Liver (tissue), 3 donors: ENCODE data around the gene SLC14A1.

Experiments used
- FOXA1 ChIP-seq: IDR thresholded peaks from 2 replicates; pipeline ENCODE4 v1.6.1; 2016; ENCODE audit warnings: antibody characterized with exemption
- GABPA ChIP-seq, 2 donors: IDR thresholded peaks in 1 of 2; conservative IDR thresholded peaks in 1 of 2; 2 replicates each; pipeline ENCODE4 v1.6.1; 2016; ENCODE audit warnings: antibody characterized with exemption in 2 of 2, mild to moderate bottlenecking in 1 of 2, moderate library complexity in 1 of 2
- HNF4G ChIP-seq: IDR thresholded peaks from 2 replicates; pipeline ENCODE4 v1.6.1; 2016; ENCODE audit warnings: antibody characterized with exemption
- RAD21 ChIP-seq, 2 donors: IDR thresholded peaks; 2 replicates each; pipeline ENCODE4 v1.6.1; 2016; ENCODE audit warnings: antibody characterized with exemption in 2 of 2, mild to moderate bottlenecking in 2 of 2
- TAF1 ChIP-seq: conservative IDR thresholded peaks from 2 replicates; pipeline ENCODE4 v1.6.1; 2016; ENCODE audit warnings: antibody characterized with exemption, mild to moderate bottlenecking
- TF ChIP-seq, protein P1 (sequence below): fragments of 150-350 bp; IDR thresholded peaks from 2 replicates; pipeline ENCODE4 v1.5.1; 2017; ENCODE audit warnings: improper control_type of control experiment, low read depth, low read length; ENCODE audit not compliant: missing input control
- TF ChIP-seq, protein P2 (sequence below): IDR thresholded peaks from 2 replicates; pipeline ENCODE4 v1.6.1; 2016; ENCODE audit warnings: antibody characterized with exemption
- TF ChIP-seq, protein P3 (sequence below): IDR thresholded peaks from 2 replicates; pipeline ENCODE4 v1.6.1; 2016; ENCODE audit warnings: antibody characterized with exemption
- TF ChIP-seq, protein P4 (sequence below): IDR thresholded peaks from 2 replicates; pipeline ENCODE4 v1.6.1; 2016; ENCODE audit warnings: antibody characterized with exemption, mild to moderate bottlenecking
- donor health status: healthy.
- donor health status: healthy.

DNA sequence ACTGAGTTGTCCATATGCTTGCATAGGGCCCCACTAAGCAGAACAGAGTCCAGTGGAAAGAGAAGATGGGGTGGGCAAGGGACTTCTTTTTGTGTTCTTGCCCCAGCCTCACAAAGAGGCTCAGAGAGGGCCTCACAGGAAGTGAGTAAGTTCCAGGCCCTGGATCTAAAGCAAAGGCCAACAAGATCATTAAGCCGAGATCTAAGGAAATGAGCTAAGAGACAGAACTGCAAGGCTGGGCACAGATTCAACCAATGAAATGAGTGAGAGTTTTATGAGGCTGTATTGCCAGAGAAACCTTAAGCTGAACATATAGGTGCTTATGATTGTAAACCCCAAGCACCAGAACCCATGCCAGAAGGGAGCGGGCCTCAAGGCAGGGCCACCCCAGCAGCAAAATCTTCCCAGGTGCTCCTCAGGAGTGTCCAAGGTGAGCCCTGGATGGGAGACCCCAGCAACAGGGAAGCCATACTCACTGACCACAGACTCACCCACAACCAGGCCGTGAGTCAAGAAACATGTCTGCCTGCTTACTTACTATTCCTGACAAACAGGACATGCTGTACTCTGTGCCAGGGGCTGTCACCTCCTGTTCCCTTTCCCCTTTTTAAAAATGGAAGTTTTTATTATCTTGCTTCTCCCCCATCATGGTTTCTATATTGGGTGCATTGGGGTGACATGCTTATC, 40.2 kb downstream of the SLC14A1 start:
- TF ChIP-seq, protein P1, sequence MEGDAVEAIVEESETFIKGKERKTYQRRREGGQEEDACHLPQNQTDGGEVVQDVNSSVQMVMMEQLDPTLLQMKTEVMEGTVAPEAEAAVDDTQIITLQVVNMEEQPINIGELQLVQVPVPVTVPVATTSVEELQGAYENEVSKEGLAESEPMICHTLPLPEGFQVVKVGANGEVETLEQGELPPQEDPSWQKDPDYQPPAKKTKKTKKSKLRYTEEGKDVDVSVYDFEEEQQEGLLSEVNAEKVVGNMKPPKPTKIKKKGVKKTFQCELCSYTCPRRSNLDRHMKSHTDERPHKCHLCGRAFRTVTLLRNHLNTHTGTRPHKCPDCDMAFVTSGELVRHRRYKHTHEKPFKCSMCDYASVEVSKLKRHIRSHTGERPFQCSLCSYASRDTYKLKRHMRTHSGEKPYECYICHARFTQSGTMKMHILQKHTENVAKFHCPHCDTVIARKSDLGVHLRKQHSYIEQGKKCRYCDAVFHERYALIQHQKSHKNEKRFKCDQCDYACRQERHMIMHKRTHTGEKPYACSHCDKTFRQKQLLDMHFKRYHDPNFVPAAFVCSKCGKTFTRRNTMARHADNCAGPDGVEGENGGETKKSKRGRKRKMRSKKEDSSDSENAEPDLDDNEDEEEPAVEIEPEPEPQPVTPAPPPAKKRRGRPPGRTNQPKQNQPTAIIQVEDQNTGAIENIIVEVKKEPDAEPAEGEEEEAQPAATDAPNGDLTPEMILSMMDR = no peak
- TF ChIP-seq, protein P2, sequence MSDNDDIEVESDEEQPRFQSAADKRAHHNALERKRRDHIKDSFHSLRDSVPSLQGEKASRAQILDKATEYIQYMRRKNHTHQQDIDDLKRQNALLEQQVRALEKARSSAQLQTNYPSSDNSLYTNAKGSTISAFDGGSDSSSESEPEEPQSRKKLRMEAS = no peak
- TF ChIP-seq GABPA (IDR thresholded peaks at IDR 0.05 in 1 of 2, conservative IDR thresholded peaks at IDR 0.05 in 1 of 2) (no peak), RAD21 (IDR thresholded peaks at IDR 0.05) (no peak), FOXA1 (no peak), HNF4G (no peak), TAF1 (no peak)
- TF ChIP-seq, protein P3, sequence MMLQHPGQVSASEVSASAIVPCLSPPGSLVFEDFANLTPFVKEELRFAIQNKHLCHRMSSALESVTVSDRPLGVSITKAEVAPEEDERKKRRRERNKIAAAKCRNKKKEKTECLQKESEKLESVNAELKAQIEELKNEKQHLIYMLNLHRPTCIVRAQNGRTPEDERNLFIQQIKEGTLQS = no peak
- TF ChIP-seq, protein P4, sequence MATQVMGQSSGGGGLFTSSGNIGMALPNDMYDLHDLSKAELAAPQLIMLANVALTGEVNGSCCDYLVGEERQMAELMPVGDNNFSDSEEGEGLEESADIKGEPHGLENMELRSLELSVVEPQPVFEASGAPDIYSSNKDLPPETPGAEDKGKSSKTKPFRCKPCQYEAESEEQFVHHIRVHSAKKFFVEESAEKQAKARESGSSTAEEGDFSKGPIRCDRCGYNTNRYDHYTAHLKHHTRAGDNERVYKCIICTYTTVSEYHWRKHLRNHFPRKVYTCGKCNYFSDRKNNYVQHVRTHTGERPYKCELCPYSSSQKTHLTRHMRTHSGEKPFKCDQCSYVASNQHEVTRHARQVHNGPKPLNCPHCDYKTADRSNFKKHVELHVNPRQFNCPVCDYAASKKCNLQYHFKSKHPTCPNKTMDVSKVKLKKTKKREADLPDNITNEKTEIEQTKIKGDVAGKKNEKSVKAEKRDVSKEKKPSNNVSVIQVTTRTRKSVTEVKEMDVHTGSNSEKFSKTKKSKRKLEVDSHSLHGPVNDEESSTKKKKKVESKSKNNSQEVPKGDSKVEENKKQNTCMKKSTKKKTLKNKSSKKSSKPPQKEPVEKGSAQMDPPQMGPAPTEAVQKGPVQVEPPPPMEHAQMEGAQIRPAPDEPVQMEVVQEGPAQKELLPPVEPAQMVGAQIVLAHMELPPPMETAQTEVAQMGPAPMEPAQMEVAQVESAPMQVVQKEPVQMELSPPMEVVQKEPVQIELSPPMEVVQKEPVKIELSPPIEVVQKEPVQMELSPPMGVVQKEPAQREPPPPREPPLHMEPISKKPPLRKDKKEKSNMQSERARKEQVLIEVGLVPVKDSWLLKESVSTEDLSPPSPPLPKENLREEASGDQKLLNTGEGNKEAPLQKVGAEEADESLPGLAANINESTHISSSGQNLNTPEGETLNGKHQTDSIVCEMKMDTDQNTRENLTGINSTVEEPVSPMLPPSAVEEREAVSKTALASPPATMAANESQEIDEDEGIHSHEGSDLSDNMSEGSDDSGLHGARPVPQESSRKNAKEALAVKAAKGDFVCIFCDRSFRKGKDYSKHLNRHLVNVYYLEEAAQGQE = no peak
